Sigmoid colon (tissue), 7 donors: Measurements from ENCODE around the gene CHPF2. TPM values are rescaled to one million over a fixed set of nuclear protein-coding genes. Genes with fewer than 3 reads are reported as not detected.

ENCODE experiments used
- DNase-seq: peaks from one replicate; pipeline ENCODE4 v3.0.0-alpha.2; 2019
- H3K27ac ChIP-seq, 4 donors: fragments of 200-600 bp; sonication (generic); one replicate each; pipeline ENCODE4 v1.5.1; 2016 to 2019; ENCODE audit warnings: mild to moderate bottlenecking in 1 of 4
- H3K27me3 ChIP-seq, 3 donors: fragments of 200-600 bp; sonication (generic); one replicate each; pipeline ENCODE4 v1.5.1; 2019; ENCODE audit warnings: mild to moderate bottlenecking in 1 of 3
- H3K36me3 ChIP-seq, 4 donors: fragments of 200-600 bp; sonication (generic); one replicate each; pipeline ENCODE4 v1.5.1; 2016 to 2019
- H3K4me1 ChIP-seq, 4 donors: fragments of 200-600 bp; sonication (generic); one replicate each; pipeline ENCODE4 v1.5.1; 2017 to 2019
- H3K4me3 ChIP-seq, 4 donors: fragments of 200-600 bp; sonication (generic); one replicate each; pipeline ENCODE4 v1.5.1; 2017 to 2019; ENCODE audit warnings: mild to moderate bottlenecking in 2 of 4, moderate library complexity in 1 of 4
- H3K9me3 ChIP-seq, 4 donors: fragments of 200-600 bp in 3 of 4; sonication (generic) in 3 of 4; one replicate each; pipeline versions ENCODE4 v1.5.1 to v1.6.1; 2013 to 2019
- CTCF ChIP-seq, 4 experiments: fragments of 450-650 bp in 3 of 4; fragments of 200-600 bp in 1 of 4; IDR thresholded peaks; one replicate each; pipeline ENCODE4 v1.5.1; 2016 to 2019; ENCODE audit warnings: antibody characterized with exemption in 4 of 4, mild to moderate bottlenecking in 3 of 4, moderate library complexity in 2 of 4
- EP300 ChIP-seq, 4 donors: sonication (generic); formaldehyde crosslinking; IDR thresholded peaks; one replicate each; pipeline ENCODE4 v1.6.1; 2017; ENCODE audit warnings: antibody characterized with exemption in 4 of 4
- POLR2A ChIP-seq, 2 donors: fragments of 450-650 bp; IDR thresholded peaks; one replicate each; pipeline ENCODE4 v1.6.1; 2016; ENCODE audit warnings: antibody characterized with exemption in 2 of 2, mild to moderate bottlenecking in 2 of 2, moderate library complexity in 2 of 2
- POLR2AphosphoS5 ChIP-seq, 4 donors: sonication (generic); formaldehyde crosslinking; IDR thresholded peaks; one replicate each; pipeline ENCODE4 v1.6.1; 2017; ENCODE audit warnings: antibody characterized with exemption in 4 of 4
- WGBS, 2 donors: extraction: QIAGEN DNeasy Blood & Tissue Kit; methylation state at CpG; one replicate each; pipeline ENCODE4 v1.1.7; 2013; 5-methylcytosine and 5-hydroxymethylcytosine counted together
- intact Hi-C: fragments of 100-400 bp; cut with DNase I; formaldehyde crosslinking; loops from one replicate; pipeline ENCODE4 v1.15.1; 2023
- polyA plus RNA-seq, 3 donors: library from polyadenylated mRNA; stranded (reverse); fragments of 200-250 nt; gene quantifications; one replicate each; pipeline ENCODE4 v1.2.3, GENCODE V29; 2013
- total RNA-seq, 4 donors: library from RNA; depleted of rRNA; stranded (reverse); fragments of >200 nt; gene quantifications; one replicate each; pipeline ENCODE4 v1.1.0, GENCODE V29; 2016
- donor health status: healthy with polysubstance abuse.
- donor health status: Bipolar disorder and iron deficiency.
- donor health status: healthy.

Gene CHPF2
- total and polyA plus RNA-seq, 7 donors = 5.4 to 36.3 (median 16.4) TPM

GRCh38 chr7:151261529-151261928 lies 29.2 kb downstream of the CHPF2 start:
- TF ChIP-seq EP300 (IDR thresholded peaks at IDR 0.05) = no peak
- TF ChIP-seq CTCF (IDR thresholded peaks at IDR 0.05) = no peak
- TF ChIP-seq POLR2A (IDR thresholded peaks at IDR 0.05) = no peak
- no peak for TF ChIP-seq POLR2AphosphoS5 (IDR thresholded peaks at IDR 0.05)
- Histone ChIP-seq H3K4me1 (no peaks in the 10 kb centered on the region), H3K9me3 (no peaks in the 10 kb centered on the region), H3K36me3 (no peaks in the 10 kb centered on the region), H3K27ac (no peak overlapping the region), H3K4me3 (no peak overlapping the region), H3K27me3 (no peaks in the 10 kb centered on the region)
- no peak for DNase-seq
- intact Hi-C loops = no loop called here
- 41 to 66% methylated on average over 10 of the region's 10 CpGs for WGBS, 2 donors

GRCh38 chr7:151264615-151265014 lies 32.3 kb downstream of the CHPF2 start:
- intact Hi-C loops = no loop called here
- DNase-seq = peak; percentile 59
- H3K36me3 ChIP-seq = no peaks in the 10 kb centered on the region
- no peaks in the 10 kb centered on the region for H3K4me1 ChIP-seq
- 77 to 81% methylated on average over 5 of the region's 5 CpGs for WGBS, 2 donors
- H3K9me3 ChIP-seq = no peaks in the 10 kb centered on the region
- TF ChIP-seq EP300 (IDR thresholded peaks at IDR 0.05) = no peak
- TF ChIP-seq CTCF (IDR thresholded peaks at IDR 0.05) = no peak
- no peak overlapping the region for H3K4me3 ChIP-seq
- no peak overlapping the region for H3K27ac ChIP-seq
- H3K27me3 ChIP-seq = no peaks in the 10 kb centered on the region

- TF ChIP-seq CTCF (IDR thresholded peaks at IDR 0.05) (no peak), POLR2A (IDR thresholded peaks at IDR 0.05) (no peak), POLR2AphosphoS5 (IDR thresholded peaks at IDR 0.05) (no peak), EP300 (IDR thresholded peaks at IDR 0.05) (no peak)
- Histone ChIP-seq H3K36me3 (no peaks in the 10 kb centered on the region), H3K27me3 (no peaks in the 10 kb centered on the region), H3K27ac (no peak overlapping the region), H3K4me3 (no peak overlapping the region), H3K4me1 (no peaks in the 10 kb centered on the region), H3K9me3 (no peaks in the 10 kb centered on the region)
- intact Hi-C loops = no loop called here
- DNase-seq = no peak
- WGBS, 2 donors = 91 to 95% methylated on average over 9 of the region's 9 CpGs
Observed at GRCh38 chr7:151265351-151265931, 33.2 kb downstream of the CHPF2 start.

- Histone ChIP-seq H3K9me3 (no peaks in the 10 kb centered on the region), H3K36me3 (no peaks in the 10 kb centered on the region), H3K27ac (no peak overlapping the region), H3K4me1 (peaks cover 0 to 13% (median 3%) of the 10 kb centered on the region in 4 donors), H3K27me3 (no peaks in the 10 kb centered on the region), H3K4me3 (no peak overlapping the region)
- intact Hi-C loops = no loop called here
- TF ChIP-seq EP300 (IDR thresholded peaks at IDR 0.05) (no peak), POLR2AphosphoS5 (IDR thresholded peaks at IDR 0.05) (no peak), CTCF (IDR thresholded peaks at IDR 0.05) (no peak), POLR2A (IDR thresholded peaks at IDR 0.05) (no peak)
- 96% methylated on average over 10 of the region's 10 CpGs for WGBS, 2 donors
- DNase-seq = no peak
Observed at GRCh38 chr7:151269511-151269910, 37.2 kb downstream of the CHPF2 start.
